Upper lobe of right lung (tissue), 1 donor: ENCODE results near the gene ZNF750. TPM values are rescaled to one million over a fixed set of nuclear protein-coding genes. Genes with fewer than 3 reads are reported as not detected.
A peak's percentile ranks its signal among the peaks of the same experiment; 100 is the strongest.

Source experiments
- ATAC-seq: fragments of 200-7000 bp; cut with Tn5 transposase; one replicate; pipeline ENCODE4 v1.9.1; 2020; ENCODE audit warnings: mild to moderate bottlenecking, moderate library complexity
- DNase-seq: peaks from one replicate; pipeline ENCODE4 v3.0.0-alpha.2; 2020
- H3K27ac ChIP-seq: fragments of 200-600 bp; one replicate; pipeline ENCODE4 v1.8.0; 2022
- H3K27me3 ChIP-seq: fragments of 200-600 bp; one replicate; pipeline ENCODE4 v1.8.0; 2022; ENCODE audit warnings: mild to moderate bottlenecking
- H3K36me3 ChIP-seq: fragments of 200-600 bp; one replicate; pipeline ENCODE4 v1.8.0; 2022
- H3K4me1 ChIP-seq: fragments of 200-600 bp; one replicate; pipeline ENCODE4 v1.8.0; 2022
- H3K4me3 ChIP-seq: fragments of 200-600 bp; one replicate; pipeline ENCODE4 v1.8.0; 2022; ENCODE audit warnings: mild to moderate bottlenecking
- H3K9me3 ChIP-seq: fragments of 200-600 bp; one replicate; pipeline ENCODE4 v1.8.0; 2022
- intact Hi-C: fragments of 100-400 bp; cut with DNase I; formaldehyde crosslinking; loops from one replicate; pipeline ENCODE4 v1.11.0; 2022
- total RNA-seq: library from RNA; stranded (reverse); fragmentation: NEBNext Ultra II Directional; extraction: Animal tissue kit (Norgen Biotek cat#: 25700); gene quantifications from one replicate; pipeline ENCODE4 v1.2.1, GENCODE V29; 2021
- TF ChIP-seq, protein P1 (sequence below): fragments of 200-600 bp; IDR thresholded peaks from one replicate; pipeline ENCODE4 v1.8.0; 2022; ENCODE audit warnings: antibody characterized with exemption
- donor health status: DM: no; HTN: yes; CAD: no; lungs with severe emphysema.

Gene ZNF750
- total RNA-seq, 1 donor from 2014 or later: 5.6 TPM

DNA sequence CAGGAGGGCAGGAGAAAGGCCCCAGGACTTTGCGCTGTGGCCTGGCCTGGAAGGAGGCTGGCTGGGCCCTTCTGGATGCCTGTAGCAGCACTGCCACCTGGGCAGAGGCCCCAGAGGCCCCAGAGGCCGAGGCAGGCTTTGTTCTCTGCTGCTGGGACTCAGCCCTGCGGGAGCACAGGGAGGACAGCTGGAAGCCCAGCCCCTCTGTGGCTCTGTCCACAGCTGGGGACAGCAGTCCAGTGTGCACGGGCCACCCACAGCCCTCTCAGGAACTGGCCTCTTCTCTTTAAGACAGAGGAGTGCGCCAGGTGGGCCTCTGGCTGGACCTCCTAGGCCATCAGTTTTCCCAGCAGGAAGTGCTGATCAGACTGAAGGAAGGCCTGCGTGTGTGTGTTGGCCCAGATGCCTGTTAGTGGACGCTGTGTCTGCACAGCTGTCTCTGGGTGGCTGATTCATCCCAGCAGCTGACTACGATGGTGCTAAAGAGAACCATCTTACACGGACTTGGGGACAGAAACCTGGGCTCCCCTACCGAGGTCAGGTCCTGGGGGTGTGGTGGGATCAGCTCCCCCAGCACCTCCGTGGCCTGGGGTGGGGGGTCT, 26.9 kb upstream of the ZNF750 start:
- H3K9me3 ChIP-seq: no peaks in the 10 kb centered on the region
- intact Hi-C loops: no loop called here
- no peak for DNase-seq
- peaks cover 7% of the 10 kb centered on the region for H3K4me1 ChIP-seq
- H3K4me3 ChIP-seq: no peak overlapping the region
- no peak for ATAC-seq
- H3K36me3 ChIP-seq: peaks cover 12% of the 10 kb centered on the region
- H3K27me3 ChIP-seq: no peaks in the 10 kb centered on the region
- H3K27ac ChIP-seq: peak overlapping the region; percentile 27
- TF ChIP-seq, protein P1, sequence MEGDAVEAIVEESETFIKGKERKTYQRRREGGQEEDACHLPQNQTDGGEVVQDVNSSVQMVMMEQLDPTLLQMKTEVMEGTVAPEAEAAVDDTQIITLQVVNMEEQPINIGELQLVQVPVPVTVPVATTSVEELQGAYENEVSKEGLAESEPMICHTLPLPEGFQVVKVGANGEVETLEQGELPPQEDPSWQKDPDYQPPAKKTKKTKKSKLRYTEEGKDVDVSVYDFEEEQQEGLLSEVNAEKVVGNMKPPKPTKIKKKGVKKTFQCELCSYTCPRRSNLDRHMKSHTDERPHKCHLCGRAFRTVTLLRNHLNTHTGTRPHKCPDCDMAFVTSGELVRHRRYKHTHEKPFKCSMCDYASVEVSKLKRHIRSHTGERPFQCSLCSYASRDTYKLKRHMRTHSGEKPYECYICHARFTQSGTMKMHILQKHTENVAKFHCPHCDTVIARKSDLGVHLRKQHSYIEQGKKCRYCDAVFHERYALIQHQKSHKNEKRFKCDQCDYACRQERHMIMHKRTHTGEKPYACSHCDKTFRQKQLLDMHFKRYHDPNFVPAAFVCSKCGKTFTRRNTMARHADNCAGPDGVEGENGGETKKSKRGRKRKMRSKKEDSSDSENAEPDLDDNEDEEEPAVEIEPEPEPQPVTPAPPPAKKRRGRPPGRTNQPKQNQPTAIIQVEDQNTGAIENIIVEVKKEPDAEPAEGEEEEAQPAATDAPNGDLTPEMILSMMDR: no peak

DNA sequence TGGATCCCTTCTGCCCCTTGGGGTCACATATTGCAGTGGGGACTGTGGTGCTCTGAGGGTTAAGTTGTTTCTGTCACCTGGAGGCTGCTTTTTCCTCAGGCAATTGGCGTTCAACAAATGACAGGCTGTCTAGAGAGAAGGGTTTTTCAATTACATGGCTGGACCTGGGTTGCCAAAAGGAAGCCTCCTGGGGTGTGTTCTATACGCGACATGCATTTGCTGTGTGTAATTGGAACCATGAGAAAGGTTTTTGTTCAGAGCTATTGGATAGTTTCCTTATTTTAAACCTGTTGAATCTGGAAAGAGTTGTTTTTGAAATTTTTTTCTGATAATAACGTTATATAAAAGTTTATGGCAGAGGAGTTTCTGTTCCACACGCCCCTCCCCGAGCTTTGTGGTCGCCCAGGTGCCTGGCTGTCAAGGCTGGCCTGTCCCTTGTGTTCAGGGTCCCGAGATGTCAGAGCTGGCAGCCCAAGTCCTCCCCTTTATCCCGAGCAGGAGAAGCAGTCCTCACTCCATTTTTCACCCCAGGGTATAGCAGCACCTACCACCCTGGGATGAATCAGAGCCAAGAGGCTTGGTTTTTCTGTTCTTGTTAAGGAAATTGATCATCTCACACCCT, 26.1 kb upstream of the ZNF750 start:
- peaks cover 4% of the 10 kb centered on the region for H3K36me3 ChIP-seq
- H3K9me3 ChIP-seq: no peaks in the 10 kb centered on the region
- H3K27me3 ChIP-seq: no peaks in the 10 kb centered on the region
- H3K27ac ChIP-seq: no peak overlapping the region
- no peak for DNase-seq
- H3K4me1 ChIP-seq: peaks cover 7% of the 10 kb centered on the region
- intact Hi-C loops: no loop called here
- H3K4me3 ChIP-seq: no peak overlapping the region
- ATAC-seq: no peak
- TF ChIP-seq, protein P1: no peak

DNA sequence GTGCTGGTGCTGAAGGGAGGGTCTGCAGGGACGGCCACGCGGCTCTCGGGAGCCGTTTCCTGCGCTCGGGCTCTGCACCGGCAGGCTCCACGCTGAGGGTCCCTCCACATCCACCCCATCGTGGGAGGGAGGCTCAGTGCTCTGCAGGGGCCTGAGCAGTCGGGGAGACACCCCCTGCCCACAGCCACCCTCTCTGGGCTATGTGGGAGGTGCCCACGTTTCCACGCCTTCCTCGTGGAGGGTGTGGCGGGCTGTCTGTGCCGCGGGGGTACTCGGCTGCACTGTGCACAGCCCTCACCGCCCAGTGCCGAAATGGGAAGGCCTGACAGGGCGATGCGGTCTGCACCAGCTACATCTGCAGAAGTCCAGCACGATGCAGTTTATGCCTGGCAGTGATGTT, 25.5 kb upstream of the ZNF750 start:
- H3K9me3 ChIP-seq: no peaks in the 10 kb centered on the region
- no peak overlapping the region for H3K4me3 ChIP-seq
- TF ChIP-seq, protein P1: no peak
- no peaks in the 10 kb centered on the region for H3K27me3 ChIP-seq
- ATAC-seq: no peak
- peaks cover 11% of the 10 kb centered on the region for H3K4me1 ChIP-seq
- H3K27ac ChIP-seq: no peak overlapping the region
- no peaks in the 10 kb centered on the region for H3K36me3 ChIP-seq
- intact Hi-C loops: no loop called here
- DNase-seq: no peak

DNA sequence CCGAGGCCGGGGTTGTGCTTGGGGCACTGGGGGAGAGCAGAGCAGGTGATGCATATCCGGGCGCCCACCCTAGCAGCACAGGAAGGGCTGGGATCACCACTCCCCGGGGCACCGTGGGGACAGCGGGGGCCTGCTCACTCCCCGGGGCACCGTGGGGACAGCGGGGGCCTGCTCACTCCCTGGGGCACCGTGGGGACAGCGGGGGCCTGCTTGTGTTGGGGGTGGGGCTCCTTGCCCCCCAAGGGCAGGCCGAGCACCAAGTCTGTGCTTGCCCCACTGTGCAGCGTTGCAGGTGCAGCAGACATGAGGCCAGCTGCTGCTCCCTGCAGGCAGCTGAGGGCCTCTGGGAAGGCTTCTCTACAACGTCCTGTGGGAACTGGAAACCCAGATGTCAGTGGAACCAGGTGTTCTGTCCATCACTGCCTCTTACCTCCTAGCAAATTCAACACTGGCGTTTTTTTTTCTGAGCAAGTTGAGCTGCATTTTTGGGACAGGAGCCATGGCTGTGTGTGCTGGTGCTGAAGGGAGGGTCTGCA, 25.0 kb upstream of the ZNF750 start:
- H3K27ac ChIP-seq: no peak overlapping the region
- H3K27me3 ChIP-seq: no peaks in the 10 kb centered on the region
- intact Hi-C loops: no loop called here
- H3K36me3 ChIP-seq: no peaks in the 10 kb centered on the region
- no peak for ATAC-seq
- no peak overlapping the region for H3K4me3 ChIP-seq
- no peak for DNase-seq
- H3K4me1 ChIP-seq: peaks cover 16% of the 10 kb centered on the region
- H3K9me3 ChIP-seq: no peaks in the 10 kb centered on the region
- TF ChIP-seq, protein P1: no peak

DNA sequence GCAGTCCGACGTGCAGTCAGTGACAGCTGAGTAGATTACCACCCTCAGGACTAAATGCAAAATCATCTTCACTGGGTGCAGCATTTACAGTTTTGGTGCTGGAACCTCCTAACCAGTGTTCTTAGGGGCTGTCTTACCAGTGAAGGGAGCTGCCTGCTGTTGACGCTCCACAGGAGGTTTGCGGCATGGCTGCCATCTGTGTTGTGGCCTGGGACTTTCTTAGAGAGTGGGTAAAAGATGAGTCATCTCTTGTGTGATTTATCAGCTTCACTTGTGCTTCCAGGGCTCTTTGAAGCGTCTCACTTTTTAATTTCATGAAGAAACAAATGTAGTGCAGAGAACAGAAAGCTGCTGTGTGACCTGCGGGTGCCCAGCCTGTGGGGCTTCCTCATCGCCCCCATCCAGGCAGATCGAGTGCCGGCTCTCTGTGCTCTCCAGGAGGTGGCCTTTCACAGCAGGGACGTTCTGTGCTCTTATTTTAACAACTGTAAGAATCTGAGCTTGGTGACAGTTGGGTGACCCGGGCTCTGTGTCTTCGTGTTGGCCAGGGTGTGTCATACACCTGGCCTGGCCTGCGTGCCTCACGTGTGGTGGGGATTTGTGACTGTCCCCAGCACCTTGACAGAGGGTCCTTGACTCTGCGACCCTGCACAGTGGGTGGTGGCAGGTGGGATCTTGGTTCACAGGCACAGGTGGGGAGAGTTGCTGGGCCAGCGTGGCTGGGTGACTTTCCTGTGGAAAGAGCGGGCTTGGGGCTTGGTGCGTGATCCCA, 24.3 kb upstream of the ZNF750 start:
- H3K27ac ChIP-seq: no peak overlapping the region
- intact Hi-C loops: no loop called here
- H3K4me3 ChIP-seq: no peak overlapping the region
- peaks cover 22% of the 10 kb centered on the region for H3K4me1 ChIP-seq
- ATAC-seq (peak; percentile 24), DNase-seq (no peak)
- H3K36me3 ChIP-seq: no peaks in the 10 kb centered on the region
- H3K9me3 ChIP-seq: no peaks in the 10 kb centered on the region
- TF ChIP-seq, protein P1: no peak
- no peaks in the 10 kb centered on the region for H3K27me3 ChIP-seq
